Loucy (cell line): ENCODE data around the gene ZNF316.

Experiments
- H2AFZ ChIP-seq: fragments of 200-600 bp; sonication (generic); 2 replicates; pipeline ENCODE4 v1.6.0; 2016; ENCODE audit warnings: antibody characterized with exemption, mild to moderate bottlenecking, low read length, moderate library complexity
- H3F3A ChIP-seq: fragments of 200-600 bp; 2 replicates; pipeline ENCODE4 v1.6.0; 2016; ENCODE audit warnings: antibody characterized with exemption, low read depth, mild to moderate bottlenecking
- H3K27me3 ChIP-seq: fragments of 200-600 bp; sonication (generic); 2 replicates; pipeline ENCODE4 v1.6.1; 2014; ENCODE audit warnings: low read length, mild to moderate bottlenecking; ENCODE audit not compliant: insufficient read depth, poor library complexity, severe bottlenecking
- H3K36me3 ChIP-seq: fragments of 200-600 bp; sonication (generic); 2 replicates; pipeline ENCODE4 v1.6.1; 2016; ENCODE audit warnings: low read length; ENCODE audit not compliant: insufficient read depth
- H3K4me1 ChIP-seq: fragments of 200-600 bp; sonication (generic); 2 replicates; pipeline ENCODE4 v1.5.1; 2014; ENCODE audit warnings: low read length, mild to moderate bottlenecking; ENCODE audit not compliant: insufficient read depth, poor library complexity, severe bottlenecking
- H3K4me2 ChIP-seq: fragments of 200-600 bp; sonication (generic); 2 replicates; pipeline ENCODE4 v1.6.0; 2014; ENCODE audit warnings: antibody characterized with exemption, low read length, low read depth, mild to moderate bottlenecking; ENCODE audit not compliant: poor library complexity, severe bottlenecking
- H3K4me3 ChIP-seq: fragments of 200-600 bp; sonication (generic); 2 replicates; pipeline ENCODE4 v1.5.1; 2014; ENCODE audit warnings: low read length, mild to moderate bottlenecking, mixed read lengths; ENCODE audit not compliant: poor library complexity, severe bottlenecking
- H3K79me2 ChIP-seq: fragments of 200-600 bp; sonication (generic); 2 replicates; pipeline ENCODE4 v1.6.1; 2014; ENCODE audit warnings: low read length; ENCODE audit not compliant: insufficient read depth
- H3K9ac ChIP-seq: fragments of 200-600 bp; sonication (generic); 2 replicates; pipeline ENCODE4 v1.6.0; 2014; ENCODE audit warnings: mild to moderate bottlenecking, low read depth, low read length, moderate library complexity; ENCODE audit not compliant: poor library complexity, severe bottlenecking
- H3K9me2 ChIP-seq: fragments of 200-600 bp; sonication (generic); replicated peaks from 2 replicates; pipeline ENCODE4 v1.6.1; 2016; ENCODE audit warnings: low read depth, low read length, mixed read lengths
- H3K9me3 ChIP-seq: fragments of 200-600 bp; sonication (generic); 2 replicates; pipeline ENCODE4 v1.6.1; 2014; ENCODE audit warnings: mild to moderate bottlenecking, antibody characterized with exemption, low read length, low read depth; ENCODE audit not compliant: insufficient read depth
- H4K20me1 ChIP-seq: fragments of 200-600 bp; sonication (generic); 2 replicates; pipeline ENCODE4 v1.6.0; 2014; ENCODE audit warnings: antibody characterized with exemption, low read length, mild to moderate bottlenecking; ENCODE audit not compliant: insufficient read depth, poor library complexity, severe bottlenecking
- CTCF ChIP-seq: fragments of 200-600 bp; sonication (generic); conservative IDR thresholded peaks from 2 replicates; pipeline ENCODE4 v1.5.1; 2014; ENCODE audit warnings: mild to moderate bottlenecking, antibody characterized with exemption, low read length
- EZH2phosphoT487 ChIP-seq: fragments of 200-600 bp; IDR thresholded peaks from 2 replicates; pipeline ENCODE4 v1.6.1; 2018; ENCODE audit warnings: antibody characterized with exemption, mild to moderate bottlenecking, moderate library complexity, borderline replicate concordance

ZNF316 gene

GRCh38 chr7:6648815-6649104 lies 11.6 kb downstream of the ZNF316 start:
- peaks cover 15% of the 10 kb centered on the region; the same call in 1 of the 2 replicates for H3K79me2 ChIP-seq
- no peak overlapping the region for H3K4me2 ChIP-seq
- no peaks in the 10 kb centered on the region for H3K9me2 ChIP-seq
- H3K4me1 ChIP-seq = no peaks in the 10 kb centered on the region
- no peak overlapping the region for H3K9ac ChIP-seq
- TF ChIP-seq EZH2phosphoT487 (no peak), CTCF (no peak)
- H3K36me3 ChIP-seq = peaks cover 41% of the 10 kb centered on the region; the same call in 1 of the 2 replicates
- H3K4me3 ChIP-seq = no peak overlapping the region
- no peaks in the 10 kb centered on the region for H3K27me3 ChIP-seq
- H4K20me1 ChIP-seq = no peaks in the 10 kb centered on the region
- H3F3A ChIP-seq = no peaks in the 10 kb centered on the region
- H2AFZ ChIP-seq = no peak overlapping the region
- H3K9me3 ChIP-seq = no peaks in the 10 kb centered on the region

- H3K4me1 ChIP-seq = no peaks in the 10 kb centered on the region
- peaks cover 35% of the 10 kb centered on the region; the same call in 1 of the 2 replicates for H3K36me3 ChIP-seq
- no peak overlapping the region for H3K4me3 ChIP-seq
- peaks cover 15% of the 10 kb centered on the region; the same call in 1 of the 2 replicates for H3K79me2 ChIP-seq
- H3K9ac ChIP-seq = no peak overlapping the region
- no peak overlapping the region for H2AFZ ChIP-seq
- no peaks in the 10 kb centered on the region for H4K20me1 ChIP-seq
- no peaks in the 10 kb centered on the region for H3K9me2 ChIP-seq
- no peaks in the 10 kb centered on the region for H3F3A ChIP-seq
- TF ChIP-seq EZH2phosphoT487 = no peak
- H3K27me3 ChIP-seq = no peaks in the 10 kb centered on the region
- H3K9me3 ChIP-seq = no peaks in the 10 kb centered on the region
- H3K4me2 ChIP-seq = no peak overlapping the region
Observed at GRCh38 chr7:6649241-6649961, 12.3 kb downstream of the ZNF316 start.

- H3K4me1 ChIP-seq = no peaks in the 10 kb centered on the region
- H3F3A ChIP-seq = no peaks in the 10 kb centered on the region
- TF ChIP-seq EZH2phosphoT487 (no peak), CTCF (no peak)
- H3K4me3 ChIP-seq = no peak overlapping the region
- H3K9me3 ChIP-seq = no peaks in the 10 kb centered on the region
- no peak overlapping the region for H2AFZ ChIP-seq
- peaks cover 34% of the 10 kb centered on the region; the same call in 1 of the 2 replicates for H3K36me3 ChIP-seq
- no peak overlapping the region for H3K4me2 ChIP-seq
- H3K9ac ChIP-seq = no peak overlapping the region
- H3K79me2 ChIP-seq = peaks cover 15% of the 10 kb centered on the region; the same call in 1 of the 2 replicates
- H3K27me3 ChIP-seq = no peaks in the 10 kb centered on the region
- no peaks in the 10 kb centered on the region for H3K9me2 ChIP-seq
- H4K20me1 ChIP-seq = no peaks in the 10 kb centered on the region
Observed at GRCh38 chr7:6650086-6650485, 13.0 kb downstream of the ZNF316 start.
